ENCODE measurements around the gene TSPAN10.

- TF ChIP-seq EZH2phosphoT487 (IDR thresholded peaks at IDR 0.05; ENCODE audit: borderline replicate concordance, low read length): no peak
- TF ChIP-seq CTCF (conservative IDR thresholded peaks at IDR 0.05; ENCODE audit: low read depth, low read length): no peak
- TF ChIP-seq EZH2 (IDR thresholded peaks at IDR 0.05; ENCODE audit: low read length, unreplicated experiment): no peak
Measured at GRCh38 chr17:81672504-81672903, 35.5 kb downstream of the TSPAN10 start.

Measured in PC-3 (cell line).